Caco-2 (cell line): ENCODE measurements around the gene ZNF471. TPM values are rescaled to one million over a fixed set of nuclear protein-coding genes. Genes with fewer than 3 reads are reported as not detected.

Experiments
- BruUV-seq: library from RNA; stranded (reverse); fragments of 400-500 nt; replicated peaks from 2 replicates; lab custom pipeline; 2021; lab: Mats Ljungman, UMichigan
- CTCF ChIA-PET: fragments of 300-600 bp; sonication (Branson Sonifier 250); formaldehyde crosslinking; loops from one replicate; lab custom pipeline; 2022; ENCODE audit warnings: antibody characterized with exemption; lab: Charles Lee
- POLR2A ChIA-PET: fragments of 300-600 bp; sonication (Branson Sonifier 250); formaldehyde crosslinking; loops from one replicate; lab custom pipeline; 2022; ENCODE audit warnings: antibody characterized with exemption; lab: Charles Lee
- DNase-seq, 2 experiments: peaks; one replicate each; pipeline versions ENCODE4 v3.0.0 to v3.0.0-alpha.2; 2020 to 2022
- H3K27me3 ChIP-seq: replicated peaks from 2 replicates; pipeline ENCODE4 v1.6.0; 2011; ENCODE audit warnings: low read length; ENCODE audit not compliant: control insufficient read depth, insufficient read depth
- H3K36me3 ChIP-seq: 2 replicates; pipeline ENCODE4 v1.5.1; 2011; ENCODE audit warnings: low read length; ENCODE audit not compliant: control insufficient read depth, insufficient read depth
- H3K4me1 ChIP-seq: fragments of 250-450 bp; sonication (Bioruptor Pico); 2 replicates; pipeline ENCODE4 v1.5.1; 2020; ENCODE audit warnings: mild to moderate bottlenecking
- H3K4me3 ChIP-seq: 2 replicates; pipeline ENCODE4 v1.5.1; 2011; ENCODE audit warnings: low read depth, mild to moderate bottlenecking, control low read depth, low read length
- H3K9me3 ChIP-seq: fragments of 250-450 bp; sonication (Bioruptor Pico); 2 replicates; pipeline ENCODE4 v1.5.1; 2020; ENCODE audit warnings: mild to moderate bottlenecking, moderate library complexity
- H3K27ac Mint-ChIP-seq: one replicate; pipeline ENCODE4 v1.8.0; 2022; ENCODE audit warnings: mixed read lengths; ENCODE audit not compliant: unreplicated experiment
- H3K27me3 Mint-ChIP-seq: one replicate; pipeline ENCODE4 v1.8.0; 2022; ENCODE audit warnings: mixed read lengths; ENCODE audit not compliant: insufficient read depth, unreplicated experiment
- H3K36me3 Mint-ChIP-seq: one replicate; pipeline ENCODE4 v1.8.0; 2022; ENCODE audit warnings: mild to moderate bottlenecking, mixed read lengths; ENCODE audit not compliant: insufficient read depth, unreplicated experiment
- H3K4me1 Mint-ChIP-seq: one replicate; pipeline ENCODE4 v1.8.0; 2022; ENCODE audit warnings: low read depth, mixed read lengths; ENCODE audit not compliant: unreplicated experiment
- H3K4me3 Mint-ChIP-seq: one replicate; pipeline ENCODE4 v1.8.0; 2022; ENCODE audit warnings: mild to moderate bottlenecking, moderate library complexity, mixed read lengths; ENCODE audit not compliant: unreplicated experiment
- H3K9me3 Mint-ChIP-seq: one replicate; pipeline ENCODE4 v1.8.0; 2022; ENCODE audit warnings: mixed read lengths; ENCODE audit not compliant: unreplicated experiment
- intact Hi-C: fragments of 100-400 bp; cut with micrococcal nuclease; formaldehyde crosslinking; loops from one replicate; pipeline ENCODE4 v1.10.0; 2022; ENCODE audit not compliant: unreplicated experiment
- total RNA-seq: library from RNA; stranded (reverse); gene quantifications from 2 replicates; pipeline ENCODE4 v1.2.3, GENCODE V29; 2022
- TF ChIP-seq, protein P1 (sequence below), 2 experiments: fragments of 200-600 bp in 1 of 2; IDR thresholded peaks; 1 replicate in 1 of 2; 2 replicates in 1 of 2; pipeline versions ENCODE4 v1.5.1 to v1.8.0; 2011 to 2022; ENCODE audit warnings: antibody characterized with exemption in 1 of 2, control low read depth in 1 of 2, inconsistent platforms in 1 of 2, low read depth in 1 of 2, low read length in 1 of 2, mild to moderate bottlenecking in 1 of 2, moderate library complexity in 1 of 2; ENCODE audit not compliant: insufficient read depth in 1 of 2, severe bottlenecking in 1 of 2, unreplicated experiment in 1 of 2

ZNF471 gene
- total RNA-seq, 1 experiment from 2014 or later: not detected

DNA sequence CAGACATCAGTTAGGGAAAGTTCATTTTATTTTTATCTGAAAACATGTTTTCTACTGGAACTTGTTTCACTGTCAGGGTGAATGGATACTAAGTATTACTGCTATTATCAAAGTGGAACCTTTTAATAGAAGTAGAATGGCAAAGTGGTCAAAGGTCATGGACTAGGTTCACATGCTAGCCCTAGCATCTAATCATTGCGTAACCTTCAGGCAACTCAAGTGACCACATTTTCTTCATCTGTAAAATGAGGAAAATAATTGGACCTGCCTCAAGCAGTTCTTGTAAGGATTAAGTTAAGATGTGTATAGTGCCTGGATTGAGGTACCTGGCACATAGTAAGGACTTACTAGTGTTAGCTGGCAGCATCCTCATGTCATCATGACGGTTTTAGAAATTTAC is 36.1 kb downstream of the ZNF471 start:
- no peaks in the 10 kb centered on the region for H3K36me3 Mint-ChIP-seq
- POLR2A ChIA-PET: no interaction called here
- no peak overlapping the region for H3K4me3 Mint-ChIP-seq
- H3K27ac Mint-ChIP-seq: no peak overlapping the region
- H3K9me3 Mint-ChIP-seq: peaks cover 33% of the 10 kb centered on the region
- H3K36me3 ChIP-seq: no peaks in the 10 kb centered on the region
- no TSS peak for BruUV-seq
- CTCF ChIA-PET: no interaction called here
- TF ChIP-seq, protein P1, sequence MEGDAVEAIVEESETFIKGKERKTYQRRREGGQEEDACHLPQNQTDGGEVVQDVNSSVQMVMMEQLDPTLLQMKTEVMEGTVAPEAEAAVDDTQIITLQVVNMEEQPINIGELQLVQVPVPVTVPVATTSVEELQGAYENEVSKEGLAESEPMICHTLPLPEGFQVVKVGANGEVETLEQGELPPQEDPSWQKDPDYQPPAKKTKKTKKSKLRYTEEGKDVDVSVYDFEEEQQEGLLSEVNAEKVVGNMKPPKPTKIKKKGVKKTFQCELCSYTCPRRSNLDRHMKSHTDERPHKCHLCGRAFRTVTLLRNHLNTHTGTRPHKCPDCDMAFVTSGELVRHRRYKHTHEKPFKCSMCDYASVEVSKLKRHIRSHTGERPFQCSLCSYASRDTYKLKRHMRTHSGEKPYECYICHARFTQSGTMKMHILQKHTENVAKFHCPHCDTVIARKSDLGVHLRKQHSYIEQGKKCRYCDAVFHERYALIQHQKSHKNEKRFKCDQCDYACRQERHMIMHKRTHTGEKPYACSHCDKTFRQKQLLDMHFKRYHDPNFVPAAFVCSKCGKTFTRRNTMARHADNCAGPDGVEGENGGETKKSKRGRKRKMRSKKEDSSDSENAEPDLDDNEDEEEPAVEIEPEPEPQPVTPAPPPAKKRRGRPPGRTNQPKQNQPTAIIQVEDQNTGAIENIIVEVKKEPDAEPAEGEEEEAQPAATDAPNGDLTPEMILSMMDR (IDR thresholded peaks at IDR 0.05; ENCODE audit: insufficient read depth in 1 of 2, low read depth in 1 of 2, low read length in 1 of 2, severe bottlenecking in 1 of 2, unreplicated experiment in 1 of 2): no peak
- H3K4me3 ChIP-seq: no peak overlapping the region
- DNase-seq: no peak
- H3K27me3 ChIP-seq: no peaks in the 10 kb centered on the region
- H3K4me1 Mint-ChIP-seq: no peaks in the 10 kb centered on the region
- H3K4me1 ChIP-seq: no peaks in the 10 kb centered on the region
- intact Hi-C loops: no loop called here
- peaks cover 23% of the 10 kb centered on the region for H3K9me3 ChIP-seq
- H3K27me3 Mint-ChIP-seq: no peaks in the 10 kb centered on the region

- H3K36me3 ChIP-seq: no peaks in the 10 kb centered on the region
Observed at GRCh38 chr19:56547535-56547934, 39.9 kb downstream of the ZNF471 start.

DNA sequence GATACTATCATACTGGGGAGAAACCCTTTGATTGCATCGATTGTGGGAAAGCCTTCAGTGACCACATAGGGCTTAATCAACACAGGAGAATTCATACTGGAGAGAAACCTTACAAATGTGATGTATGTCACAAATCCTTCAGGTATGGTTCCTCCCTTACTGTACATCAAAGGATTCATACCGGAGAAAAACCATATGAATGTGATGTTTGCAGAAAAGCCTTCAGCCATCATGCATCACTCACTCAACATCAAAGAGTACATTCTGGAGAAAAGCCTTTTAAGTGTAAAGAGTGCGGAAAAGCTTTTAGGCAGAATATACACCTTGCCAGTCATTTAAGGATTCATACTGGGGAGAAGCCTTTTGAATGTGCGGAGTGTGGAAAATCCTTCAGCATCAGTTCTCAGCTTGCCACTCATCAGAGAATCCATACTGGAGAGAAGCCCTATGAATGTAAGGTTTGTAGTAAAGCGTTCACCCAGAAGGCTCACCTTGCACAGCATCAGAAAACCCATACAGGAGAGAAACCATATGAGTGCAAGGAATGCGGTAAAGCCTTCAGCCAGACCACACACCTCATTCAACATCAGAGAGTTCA is 46.7 kb downstream of the ZNF471 start:
- Mint-ChIP-seq H3K27me3 (no peaks in the 10 kb centered on the region), H3K4me3 (no peak overlapping the region), H3K4me1 (no peaks in the 10 kb centered on the region), H3K27ac (no peak overlapping the region), H3K36me3 (no peaks in the 10 kb centered on the region), H3K9me3 (peaks cover 58% of the 10 kb centered on the region)
- BruUV-seq: no TSS peak
- ChIA-PET CTCF (no interaction called here), POLR2A (no interaction called here)
- TF ChIP-seq, protein P1 (IDR thresholded peaks at IDR 0.05; ENCODE audit: insufficient read depth in 1 of 2, low read depth in 1 of 2, low read length in 1 of 2, severe bottlenecking in 1 of 2, unreplicated experiment in 1 of 2): no peak
- Histone ChIP-seq H3K4me1 (no peaks in the 10 kb centered on the region), H3K27me3 (no peaks in the 10 kb centered on the region), H3K4me3 (no peak overlapping the region), H3K9me3 (peaks cover 13% of the 10 kb centered on the region), H3K36me3 (no peaks in the 10 kb centered on the region)
- DNase-seq: no peak
- intact Hi-C loops: no loop called here

More at GRCh38 chr19:56547535-56547934, 39.9 kb downstream of the ZNF471 start:
- no peaks in the 10 kb centered on the region for H3K36me3 Mint-ChIP-seq
- no peak overlapping the region for H3K4me3 ChIP-seq
- ChIA-PET CTCF (no interaction called here), POLR2A (no interaction called here)
- peaks cover 11% of the 10 kb centered on the region for H3K9me3 ChIP-seq
- H3K27me3 ChIP-seq: no peaks in the 10 kb centered on the region
- H3K27ac Mint-ChIP-seq: no peak overlapping the region
- H3K4me1 Mint-ChIP-seq: no peaks in the 10 kb centered on the region
- intact Hi-C loops: no loop called here
- H3K9me3 Mint-ChIP-seq: peaks cover 37% of the 10 kb centered on the region
- BruUV-seq: no TSS peak
- TF ChIP-seq, protein P1 (IDR thresholded peaks at IDR 0.05; ENCODE audit: insufficient read depth in 1 of 2, low read depth in 1 of 2, low read length in 1 of 2, severe bottlenecking in 1 of 2, unreplicated experiment in 1 of 2): no peak
- H3K4me3 Mint-ChIP-seq: no peak overlapping the region
- no peaks in the 10 kb centered on the region for H3K4me1 ChIP-seq
- no peak for DNase-seq
- H3K27me3 Mint-ChIP-seq: no peaks in the 10 kb centered on the region
